ENCODE results near the gene C1R. TPM values are rescaled to one million over a fixed set of nuclear protein-coding genes. Genes with fewer than 3 reads are reported as not detected.

C1R gene
- total RNA-seq, 4 donors from 2014 or later = 47.5 to 97.8 (median 74.9) TPM

DNA sequence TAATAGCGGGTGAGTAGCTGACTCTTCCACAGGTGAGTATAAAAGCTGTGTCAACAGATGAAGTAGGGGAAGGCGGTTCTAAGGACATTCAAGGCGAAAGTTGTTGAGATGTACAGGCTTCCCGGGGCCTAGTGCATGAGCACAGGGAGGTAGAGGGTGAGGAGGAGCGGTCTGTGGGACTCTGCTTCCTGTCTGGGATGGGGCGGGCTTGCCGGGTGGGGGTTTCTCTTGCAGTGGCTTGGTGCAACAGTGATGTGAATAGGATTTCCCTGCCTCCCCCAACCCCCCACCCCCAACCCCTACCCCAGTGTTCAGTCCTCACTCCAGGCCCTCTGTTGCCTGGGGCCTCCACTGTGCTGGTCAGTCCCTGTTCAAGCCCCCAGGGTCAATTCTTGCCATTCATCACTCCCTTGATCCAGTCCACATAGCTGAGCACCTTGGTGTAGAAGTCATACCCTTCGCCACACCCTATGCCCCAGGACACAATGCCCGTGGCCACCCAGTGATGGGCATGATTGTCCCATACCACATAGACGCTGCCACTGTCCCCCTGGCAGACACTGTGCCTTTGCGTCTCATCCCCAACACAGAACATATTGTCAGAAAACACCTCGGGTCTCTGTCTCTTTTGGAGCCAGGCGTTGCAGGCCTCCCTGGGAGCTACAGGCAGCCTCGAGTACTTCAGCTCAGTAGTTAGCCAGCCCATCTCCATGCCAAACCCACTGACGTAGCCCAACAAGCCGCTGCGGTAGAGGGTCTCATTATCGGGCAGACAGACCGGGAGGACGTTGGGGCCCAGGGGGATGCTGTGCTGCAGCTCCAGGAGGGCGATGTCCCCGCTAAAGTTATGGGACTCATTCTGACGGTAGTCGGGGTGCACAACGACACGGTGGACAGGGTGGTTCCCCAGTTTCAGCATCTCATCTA, 4.0 kb upstream of the C1R start:
- intact Hi-C loops (cut with DNase I; ENCODE audit: low total_unique reads) (no loop called here), in situ Hi-C loops (cut with MboI; ENCODE audit: low sequenced_read_pairs in 4 of 4) (no loop called here)
- no peak overlapping the region for H3K27ac ChIP-seq
- peaks cover 2 to 25% of the 10 kb centered on the region in 2 donors for H3K4me1 ChIP-seq
- H3K4me3 ChIP-seq = peak overlapping the region in 3 of 4 donors; percentile 21 to 49 (median 31)
- DNase-seq = no peak
- no peak for ATAC-seq
- H3K36me3 ChIP-seq = peaks cover 0 to 11% of the 10 kb centered on the region in 2 donors
- no peaks in the 10 kb centered on the region for H3K9me3 ChIP-seq
- TF ChIP-seq, protein P1, sequence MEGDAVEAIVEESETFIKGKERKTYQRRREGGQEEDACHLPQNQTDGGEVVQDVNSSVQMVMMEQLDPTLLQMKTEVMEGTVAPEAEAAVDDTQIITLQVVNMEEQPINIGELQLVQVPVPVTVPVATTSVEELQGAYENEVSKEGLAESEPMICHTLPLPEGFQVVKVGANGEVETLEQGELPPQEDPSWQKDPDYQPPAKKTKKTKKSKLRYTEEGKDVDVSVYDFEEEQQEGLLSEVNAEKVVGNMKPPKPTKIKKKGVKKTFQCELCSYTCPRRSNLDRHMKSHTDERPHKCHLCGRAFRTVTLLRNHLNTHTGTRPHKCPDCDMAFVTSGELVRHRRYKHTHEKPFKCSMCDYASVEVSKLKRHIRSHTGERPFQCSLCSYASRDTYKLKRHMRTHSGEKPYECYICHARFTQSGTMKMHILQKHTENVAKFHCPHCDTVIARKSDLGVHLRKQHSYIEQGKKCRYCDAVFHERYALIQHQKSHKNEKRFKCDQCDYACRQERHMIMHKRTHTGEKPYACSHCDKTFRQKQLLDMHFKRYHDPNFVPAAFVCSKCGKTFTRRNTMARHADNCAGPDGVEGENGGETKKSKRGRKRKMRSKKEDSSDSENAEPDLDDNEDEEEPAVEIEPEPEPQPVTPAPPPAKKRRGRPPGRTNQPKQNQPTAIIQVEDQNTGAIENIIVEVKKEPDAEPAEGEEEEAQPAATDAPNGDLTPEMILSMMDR (IDR thresholded peaks at IDR 0.05 in 4 of 5, conservative IDR thresholded peaks at IDR 0.05 in 1 of 5) = no peak
- no peak for TF ChIP-seq POLR2A (IDR thresholded peaks at IDR 0.05)
- H3K27me3 ChIP-seq = no peaks in the 10 kb centered on the region

DNA sequence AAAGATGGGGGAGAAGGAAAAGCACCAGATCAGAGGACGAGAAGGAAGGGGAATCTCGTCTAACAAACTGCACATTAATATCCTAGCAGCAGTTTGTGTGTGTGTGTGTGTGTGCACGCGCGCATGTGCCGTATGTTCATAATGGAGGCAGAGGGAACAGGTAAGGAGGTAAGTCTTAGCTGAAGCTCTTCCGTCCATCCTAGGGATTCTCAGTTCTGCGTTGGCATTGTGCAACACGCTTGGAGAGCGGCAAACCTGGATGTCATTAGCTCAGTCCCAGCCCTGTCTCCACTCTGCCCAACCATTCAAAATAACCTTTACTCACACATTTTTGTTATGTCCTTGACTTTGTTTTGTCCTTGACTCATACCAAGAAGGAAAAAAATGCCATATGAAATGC, 1.6 kb upstream of the C1R start:
- no peak for ATAC-seq
- in situ Hi-C loops (cut with MboI; ENCODE audit: low sequenced_read_pairs in 4 of 4) = loop anchor here in 1 of 4 donors (5.0 kb wide), 1 partner anchor 37 kb away; no protein-coding TSS in a partner anchor
- peaks cover 0 to 4% of the 10 kb centered on the region in 2 donors for H3K36me3 ChIP-seq
- no peaks in the 10 kb centered on the region for H3K9me3 ChIP-seq
- no peak overlapping the region for H3K4me3 ChIP-seq
- intact Hi-C loops (cut with DNase I; ENCODE audit: low total_unique reads) = loop anchor here (1.0 to 5.0 kb wide), 3 partner anchors 14 to 172 kb away; partner anchors contain the start of genes C12orf57 and RNU7-1
- H3K27ac ChIP-seq = no peak overlapping the region
- H3K4me1 ChIP-seq = peaks cover 8 to 25% of the 10 kb centered on the region in 2 donors
- TF ChIP-seq POLR2A (IDR thresholded peaks at IDR 0.05) = no peak
- TF ChIP-seq, protein P1 (IDR thresholded peaks at IDR 0.05 in 4 of 5, conservative IDR thresholded peaks at IDR 0.05 in 1 of 5) = no peak
- no peaks in the 10 kb centered on the region for H3K27me3 ChIP-seq
- DNase-seq = no peak

DNA sequence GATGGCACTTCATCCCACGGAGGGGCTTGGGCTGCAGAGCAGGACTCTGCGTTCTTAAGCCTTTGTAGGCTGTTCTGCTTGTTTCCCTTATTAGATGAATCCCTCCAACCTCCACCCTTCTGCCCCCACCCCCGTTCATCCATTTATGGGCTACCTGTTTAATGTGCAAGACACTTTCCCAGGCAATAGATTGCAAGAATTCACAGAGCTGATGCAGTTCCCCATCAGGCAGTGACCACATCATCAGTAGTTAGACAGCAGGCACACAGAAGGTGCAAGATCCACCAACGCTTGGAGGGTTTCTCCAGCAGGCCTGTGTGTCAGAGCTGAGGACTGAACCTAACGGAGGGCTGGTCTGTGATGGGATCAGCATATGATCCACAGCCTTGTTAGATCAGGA, 1.2 kb upstream of the C1R start:
- in situ Hi-C loops (cut with MboI; ENCODE audit: low sequenced_read_pairs in 4 of 4) = loop anchor here in 1 of 4 donors (5.0 kb wide), 1 partner anchor 36 kb away; no protein-coding TSS in a partner anchor
- TF ChIP-seq POLR2A (IDR thresholded peaks at IDR 0.05) = no peak
- TF ChIP-seq, protein P1 (IDR thresholded peaks at IDR 0.05 in 4 of 5, conservative IDR thresholded peaks at IDR 0.05 in 1 of 5) = no peak
- H3K9me3 ChIP-seq = no peaks in the 10 kb centered on the region
- H3K27ac ChIP-seq = no peak overlapping the region
- no peak overlapping the region for H3K4me3 ChIP-seq
- DNase-seq (no peak), ATAC-seq (no peak)
- H3K27me3 ChIP-seq = no peaks in the 10 kb centered on the region
- intact Hi-C loops (cut with DNase I; ENCODE audit: low total_unique reads) = loop anchor here (1.0 to 5.0 kb wide), 3 partner anchors 15 to 171 kb away; partner anchors contain the start of genes C12orf57 and RNU7-1
- peaks cover 8 to 25% of the 10 kb centered on the region in 2 donors for H3K4me1 ChIP-seq
- peaks cover 0 to 1% of the 10 kb centered on the region in 2 donors for H3K36me3 ChIP-seq

DNA sequence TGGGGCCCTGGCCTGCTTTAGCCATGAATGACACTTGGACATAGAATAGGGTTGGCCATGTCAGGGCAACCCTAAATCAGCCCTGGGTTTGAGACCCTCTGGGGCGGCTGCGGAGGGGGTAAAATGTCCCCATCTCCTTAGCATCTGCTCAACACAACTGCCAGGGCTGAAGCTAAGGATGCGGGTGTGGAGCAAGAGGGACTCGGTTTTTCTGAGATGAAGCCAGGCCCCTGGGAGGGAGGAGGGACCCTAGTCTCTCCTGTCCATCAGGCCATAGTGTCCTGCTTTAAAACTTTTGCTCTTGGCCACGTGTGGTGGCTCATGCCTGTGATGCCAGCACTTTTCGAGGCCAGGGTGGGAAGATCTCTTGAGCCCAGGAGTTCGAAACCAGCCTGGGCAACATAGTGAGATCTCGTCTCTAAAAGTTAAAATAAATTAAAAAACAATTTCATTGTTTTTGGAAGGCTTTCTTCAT, 778 bp upstream of the C1R start:
- Histone ChIP-seq H3K27ac (peak overlapping the region; percentile 68 to 80 (median 70)), H3K36me3 (no peaks in the 10 kb centered on the region), H3K4me1 (peaks cover 8 to 25% of the 10 kb centered on the region in 2 donors), H3K4me3 (no peak overlapping the region), H3K27me3 (no peaks in the 10 kb centered on the region), H3K9me3 (no peaks in the 10 kb centered on the region)
- no peak for ATAC-seq
- in situ Hi-C loops (cut with MboI; ENCODE audit: low sequenced_read_pairs in 4 of 4) (loop anchor here in 1 of 4 donors (5.0 kb wide), 1 partner anchor 36 kb away; no protein-coding TSS in a partner anchor), intact Hi-C loops (cut with DNase I; ENCODE audit: low total_unique reads) (loop anchor here (1.0 to 5.0 kb wide), 4 partner anchors 15 to 171 kb away; partner anchors contain the start of genes C12orf57, C1S and RNU7-1)
- TF ChIP-seq, protein P1 (IDR thresholded peaks at IDR 0.05 in 4 of 5, conservative IDR thresholded peaks at IDR 0.05 in 1 of 5) = no peak
- no peak for TF ChIP-seq POLR2A (IDR thresholded peaks at IDR 0.05)
- no peak for DNase-seq

Data from gastrocnemius medialis (tissue), 4 donors.